Fibroblast of villous mesenchyme (primary cell): ENCODE results near the gene CC2D1B. TPM values are rescaled to one million over a fixed set of nuclear protein-coding genes. Genes with fewer than 3 reads are reported as not detected.
"Not testable (repeated sequence)": the region's sequence is repeated elsewhere in the genome, so short reads cannot be mapped to it uniquely, and the experiment has no call there.

Source experiments
- DNase-seq: peaks from one replicate; pipeline ENCODE4 v3.0.0-alpha.2; 2010; ENCODE audit warnings: low read depth
- H3K4me3 ChIP-seq: 2 replicates; pipeline ENCODE4 v1.5.1; 2011; ENCODE audit warnings: low read depth, mild to moderate bottlenecking, low read length
- CTCF ChIP-seq: IDR thresholded peaks from 2 replicates; pipeline ENCODE4 v1.5.1; 2012; ENCODE audit warnings: low read depth, mild to moderate bottlenecking, low read length; ENCODE audit not compliant: insufficient read depth
- total RNA-seq: library from RNA; depleted of rRNA; stranded (reverse); fragments of >200 nt; gene quantifications from 2 replicates; pipeline ENCODE4 v1.2.3, GENCODE V29; 2012

Gene CC2D1B
- total RNA-seq, 1 donor = 36.7 TPM

- H3K4me3 ChIP-seq = no peak overlapping the region
- TF ChIP-seq CTCF = no peak
- DNase-seq = no peak
Observed at GRCh38 chr1:52385376-52385775, 19.4 kb upstream of the CC2D1B start.

- H3K4me3 ChIP-seq, DNase-seq: not testable (repeated sequence)
Observed at GRCh38 chr1:52369851-52370250, 3.8 kb upstream of the CC2D1B start.

GRCh38 chr1:52368383-52369172, 2.6 kb upstream of the CC2D1B start:
- DNase-seq = peak; percentile 40
- TF ChIP-seq CTCF = peak; percentile 10
- H3K4me3 ChIP-seq = peak overlapping the region; percentile 46

GRCh38 chr1:52367272-52367671, 1.3 kb upstream of the CC2D1B start:
- TF ChIP-seq CTCF = no peak
- no peak overlapping the region for H3K4me3 ChIP-seq
- DNase-seq = no peak

GRCh38 chr1:52366517-52366827, 467 bp upstream of the CC2D1B start:
- peak overlapping the region; percentile 83 for H3K4me3 ChIP-seq
- TF ChIP-seq CTCF = no peak
- no peak for DNase-seq

GRCh38 chr1:52365071-52365745, 797 bp downstream of the CC2D1B start:
- peak; percentile 83 for DNase-seq
- H3K4me3 ChIP-seq = peak overlapping the region; percentile 83
- TF ChIP-seq CTCF = no peak

GRCh38 chr1:52364235-52364839, 1.7 kb downstream of the CC2D1B start:
- DNase-seq = no peak
- H3K4me3 ChIP-seq = peak overlapping the region; percentile 83
- TF ChIP-seq CTCF = no peak
